Naive thymus-derived CD4-positive, alpha-beta T cell (primary cell): ENCODE results near the gene RASA4B. TPM values are rescaled to one million over a fixed set of nuclear protein-coding genes. Genes with fewer than 3 reads are reported as not detected.
"Not testable (repeated sequence)": the region's sequence is repeated elsewhere in the genome, so short reads cannot be mapped to it uniquely, and the experiment has no call there.

Experiments used
- ATAC-seq: fragments of 150-1000 bp; cut with Tn5 transposase; 2 replicates; pipeline ENCODE4 v1.10.0; 2021; ENCODE audit warnings: mild to moderate bottlenecking, moderate library complexity
- CTCF ChIA-PET: fragments of 350-600 bp; sonication (Branson Sonifier 250); formaldehyde crosslinking; loops from one replicate; lab custom pipeline; 2021; ENCODE audit warnings: antibody characterized with exemption; lab: Charles Lee
- POLR2A ChIA-PET: fragments of 350-600 bp; sonication (Branson Sonifier 250); formaldehyde crosslinking; loops from one replicate; lab custom pipeline; 2021; ENCODE audit warnings: antibody characterized with exemption, inconsistent platforms; lab: Charles Lee
- DNase-seq, 9 donors: peaks; one replicate each; pipeline versions ENCODE4 v3.0.0 to v3.0.0-alpha.2; 2020 to 2022; ENCODE audit warnings: mixed read lengths in 1 of 9
- H3K27ac ChIP-seq: one replicate; pipeline ENCODE4 v1.7.0; 2013; ENCODE audit warnings: mild to moderate bottlenecking, low read depth, low read length, moderate library complexity
- H3K27me3 ChIP-seq, 2 donors: one replicate each; pipeline ENCODE4 v1.7.0; 2013; ENCODE audit warnings: low read length in 2 of 2, mild to moderate bottlenecking in 2 of 2, moderate library complexity in 2 of 2; ENCODE audit not compliant: control insufficient read depth in 2 of 2, insufficient read depth in 2 of 2
- H3K36me3 ChIP-seq, 3 experiments: 1 replicate in 2 of 3; 2 replicates in 1 of 3; pipeline ENCODE4 v1.7.0; 2013; ENCODE audit warnings: low read length in 3 of 3, mild to moderate bottlenecking in 3 of 3, moderate library complexity in 1 of 3; ENCODE audit not compliant: insufficient read depth in 3 of 3, control insufficient read depth in 2 of 3
- H3K4me1 ChIP-seq, 2 donors: one replicate each; pipeline ENCODE4 v1.7.0; 2013; ENCODE audit warnings: low read length in 2 of 2, mild to moderate bottlenecking in 2 of 2, moderate library complexity in 1 of 2; ENCODE audit not compliant: control insufficient read depth in 2 of 2, insufficient read depth in 2 of 2
- H3K4me3 ChIP-seq: 2 replicates; pipeline ENCODE4 v1.7.0; 2013; ENCODE audit warnings: mild to moderate bottlenecking, low read length
- H3K9me3 ChIP-seq, 3 experiments: 1 replicate in 2 of 3; 2 replicates in 1 of 3; pipeline ENCODE4 v1.7.0; 2013; ENCODE audit warnings: low read length in 3 of 3; ENCODE audit not compliant: control insufficient read depth in 2 of 3
- H3K27ac Mint-ChIP-seq, 9 donors: one replicate each; pipeline ENCODE4 v1.8.0; 2020 to 2022; ENCODE audit warnings: mixed read lengths in 9 of 9, mild to moderate bottlenecking in 8 of 9, moderate library complexity in 5 of 9, inconsistent platforms in 2 of 9
- H3K27me3 Mint-ChIP-seq, 5 donors: one replicate each; pipeline ENCODE4 v1.8.0; 2021 to 2022; ENCODE audit warnings: mixed read lengths in 5 of 5, mild to moderate bottlenecking in 1 of 5
- H3K36me3 Mint-ChIP-seq, 5 donors: one replicate each; pipeline ENCODE4 v1.8.0; 2020 to 2022; ENCODE audit warnings: mixed read lengths in 5 of 5, mild to moderate bottlenecking in 3 of 5, inconsistent platforms in 1 of 5
- H3K4me1 Mint-ChIP-seq, 7 donors: one replicate each; pipeline ENCODE4 v1.8.0; 2020 to 2022; ENCODE audit warnings: mixed read lengths in 7 of 7, mild to moderate bottlenecking in 3 of 7, inconsistent platforms in 1 of 7
- H3K4me3 Mint-ChIP-seq, 10 donors: one replicate each; pipeline ENCODE4 v1.8.0; 2020 to 2022; ENCODE audit warnings: mild to moderate bottlenecking in 10 of 10, mixed read lengths in 10 of 10, moderate library complexity in 6 of 10, inconsistent platforms in 2 of 10
- H3K9me3 Mint-ChIP-seq, 11 donors: one replicate each; pipeline ENCODE4 v1.8.0; 2020 to 2022; ENCODE audit warnings: mixed read lengths in 11 of 11, mild to moderate bottlenecking in 4 of 11, inconsistent platforms in 1 of 11, moderate library complexity in 1 of 11
- intact Hi-C, 2 donors: fragments of 100-400 bp; cut with micrococcal nuclease; formaldehyde crosslinking; loops; one replicate each; pipeline ENCODE4 v1.15.1; 2023
- polyA plus RNA-seq, 2 donors: library from polyadenylated mRNA; unstranded; fragments of 300-500 nt; fragmentation: Illumina TruSeq; gene quantifications; one replicate each; pipeline ENCODE4 v1.2.3, GENCODE V29; 2021
- total RNA-seq, 6 experiments: library from RNA in 5 of 6; stranded (reverse) in 5 of 6; gene quantifications; 1 replicate in 5 of 6; 2 replicates in 1 of 6; pipeline ENCODE4 v1.2.3 and lab custom pipeline; 2021 to 2026

RASA4B gene
- total and polyA plus RNA-seq, 7 experiments from 2014 or later: 11.3 to 36.3 (median 22.2) TPM

GRCh38 chr7:102542083-102542482 is 24.5 kb upstream of the RASA4B start:
- intact Hi-C loops, H3K27ac Mint-ChIP-seq, H3K9me3 ChIP-seq, H3K4me1 Mint-ChIP-seq, CTCF ChIA-PET, H3K4me3 Mint-ChIP-seq, H3K27me3 Mint-ChIP-seq, POLR2A ChIA-PET, H3K27ac ChIP-seq, H3K9me3 Mint-ChIP-seq, ATAC-seq, DNase-seq, H3K4me3 ChIP-seq, H3K36me3 ChIP-seq, H3K27me3 ChIP-seq, H3K36me3 Mint-ChIP-seq, H3K4me1 ChIP-seq: not testable (repeated sequence)

- H3K27ac Mint-ChIP-seq, DNase-seq, H3K4me3 Mint-ChIP-seq, H3K36me3 ChIP-seq, CTCF ChIA-PET, H3K4me1 ChIP-seq, ATAC-seq, H3K9me3 Mint-ChIP-seq, H3K27me3 ChIP-seq, H3K36me3 Mint-ChIP-seq, H3K27ac ChIP-seq, POLR2A ChIA-PET, intact Hi-C loops, H3K27me3 Mint-ChIP-seq, H3K4me3 ChIP-seq, H3K4me1 Mint-ChIP-seq, H3K9me3 ChIP-seq: not testable (repeated sequence)
Measured at GRCh38 chr7:102540604-102541003, 23.0 kb upstream of the RASA4B start.

- H3K27me3 Mint-ChIP-seq, H3K4me3 ChIP-seq, H3K4me1 ChIP-seq, H3K4me3 Mint-ChIP-seq, H3K4me1 Mint-ChIP-seq, H3K27me3 ChIP-seq, DNase-seq, POLR2A ChIA-PET, H3K27ac Mint-ChIP-seq, H3K36me3 Mint-ChIP-seq, H3K27ac ChIP-seq, intact Hi-C loops, CTCF ChIA-PET, H3K9me3 ChIP-seq, H3K36me3 ChIP-seq, H3K9me3 Mint-ChIP-seq: not testable (repeated sequence)
- peak; percentile 16 for ATAC-seq
Measured at GRCh38 chr7:102535062-102535615, 17.6 kb upstream of the RASA4B start.

GRCh38 chr7:102532127-102532526 is 14.6 kb upstream of the RASA4B start:
- H3K9me3 Mint-ChIP-seq, H3K4me3 Mint-ChIP-seq, DNase-seq, H3K27ac ChIP-seq, H3K36me3 Mint-ChIP-seq, H3K27me3 Mint-ChIP-seq, H3K4me3 ChIP-seq, H3K4me1 Mint-ChIP-seq, CTCF ChIA-PET, H3K36me3 ChIP-seq, H3K4me1 ChIP-seq, H3K9me3 ChIP-seq, POLR2A ChIA-PET, intact Hi-C loops, H3K27ac Mint-ChIP-seq, H3K27me3 ChIP-seq: not testable (repeated sequence)
- peak; percentile 4 for ATAC-seq

GRCh38 chr7:102531583-102531982 is 14.0 kb upstream of the RASA4B start:
- H3K27me3 ChIP-seq, intact Hi-C loops, H3K27me3 Mint-ChIP-seq, H3K27ac Mint-ChIP-seq, H3K36me3 ChIP-seq, H3K9me3 ChIP-seq, POLR2A ChIA-PET, H3K27ac ChIP-seq, CTCF ChIA-PET, ATAC-seq, H3K9me3 Mint-ChIP-seq, H3K36me3 Mint-ChIP-seq, H3K4me3 Mint-ChIP-seq, H3K4me1 Mint-ChIP-seq, DNase-seq, H3K4me1 ChIP-seq, H3K4me3 ChIP-seq: not testable (repeated sequence)

- POLR2A ChIA-PET, H3K27ac ChIP-seq, CTCF ChIA-PET, H3K27ac Mint-ChIP-seq, H3K27me3 ChIP-seq, H3K9me3 ChIP-seq, H3K4me1 ChIP-seq, H3K36me3 ChIP-seq, H3K4me1 Mint-ChIP-seq, H3K4me3 Mint-ChIP-seq, intact Hi-C loops, H3K36me3 Mint-ChIP-seq, DNase-seq, H3K27me3 Mint-ChIP-seq, H3K4me3 ChIP-seq, H3K9me3 Mint-ChIP-seq, ATAC-seq: not testable (repeated sequence)
Measured at GRCh38 chr7:102527822-102528793, 10.5 kb upstream of the RASA4B start.

- POLR2A ChIA-PET, ATAC-seq, H3K27ac Mint-ChIP-seq, H3K27ac ChIP-seq, H3K4me1 Mint-ChIP-seq, H3K27me3 Mint-ChIP-seq, H3K36me3 Mint-ChIP-seq, H3K36me3 ChIP-seq, CTCF ChIA-PET, DNase-seq, intact Hi-C loops, H3K4me3 Mint-ChIP-seq, H3K27me3 ChIP-seq, H3K4me1 ChIP-seq, H3K9me3 ChIP-seq, H3K4me3 ChIP-seq, H3K9me3 Mint-ChIP-seq: not testable (repeated sequence)
Measured at GRCh38 chr7:102527182-102527581, 9.6 kb upstream of the RASA4B start.
